Measurements from ENCODE around the gene CNTN5. TPM values are rescaled to one million over a fixed set of nuclear protein-coding genes. Genes with fewer than 3 reads are reported as not detected.

The CNTN5 gene
- total and polyA plus RNA-seq, 10 of the 15 experiments (the other 5 are each of a cell fraction or from before 2014, with no cell fraction given): 0.01 TPM; not detected in 9

DNA sequence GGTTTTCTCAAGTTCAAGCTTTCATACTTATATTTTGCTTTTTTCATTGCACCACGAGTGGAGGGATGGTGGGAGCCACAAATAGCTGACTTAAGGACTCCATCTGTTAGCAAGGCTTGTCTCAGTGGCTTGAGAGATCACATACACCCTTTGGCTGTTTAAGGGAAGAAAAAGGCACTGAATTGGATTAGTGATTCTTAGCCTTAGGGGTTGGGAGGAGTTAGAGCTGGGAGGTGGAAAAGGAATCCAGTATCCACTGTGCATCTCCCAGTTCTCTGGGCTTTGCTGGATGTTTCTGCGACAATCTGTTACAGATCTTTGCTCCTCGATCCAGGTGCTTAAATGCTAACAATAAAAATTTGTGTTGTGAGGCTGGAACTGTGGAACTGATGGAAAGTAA lies 593.6 kb downstream of the CNTN5 start:
- Histone ChIP-seq H3K4me1 (ENCODE audit: control insufficient read depth, insufficient read depth, low read length) (no peaks in the 10 kb centered on the region), H3K79me2 (ENCODE audit: control insufficient read depth, insufficient read depth, low read length) (no peaks in the 10 kb centered on the region), H3K9ac (ENCODE audit: control insufficient read depth, insufficient read depth, low read length) (no peak overlapping the region), H3K36me3 (ENCODE audit: control insufficient read depth in 2 of 2, insufficient read depth in 2 of 2, low read length in 1 of 2) (no peaks in the 10 kb centered on the region), H3K27me3 (replicated peaks in 1 of 2; ENCODE audit: control insufficient read depth in 2 of 2, insufficient read depth in 2 of 2, low read length in 1 of 2) (no peaks in the 10 kb centered on the region; a peak in 1 of 4 replicates), H3K27ac (ENCODE audit: control insufficient read depth, insufficient read depth) (no peak overlapping the region), H2AFZ (ENCODE audit: control insufficient read depth, low read depth, low read length) (no peak overlapping the region), H4K20me1 (ENCODE audit: control insufficient read depth, insufficient read depth) (no peaks in the 10 kb centered on the region), H3K4me3 (no peak overlapping the region), H3K4me2 (ENCODE audit: control insufficient read depth, insufficient read depth) (no peak overlapping the region), H3K9me3 (replicated peaks; ENCODE audit: control insufficient read depth, insufficient read depth, low read length) (no peaks in the 10 kb centered on the region)
- ChIA-PET CTCF (interaction anchor here (1.2 kb wide), 1 partner anchor 25 kb away, joined by 3 read pairs; no protein-coding TSS in a partner anchor), RAD21 (ENCODE audit: unreplicated experiment) (no interaction called here), SMC1A (ENCODE audit: uncharacterized antibody, unreplicated experiment) (interaction anchor here (1.3 to 2.0 kb wide), 4 partner anchors 11 to 73 kb away, joined by 3 to 8 read pairs (median 5); no protein-coding TSS in a partner anchor), POLR2A (no interaction called here)
- intact Hi-C loops (cut with micrococcal nuclease; ENCODE audit: unreplicated experiment) (no loop called here), in situ Hi-C loops (cut with MboI) (no loop called here)
- DNase-seq (ENCODE audit: low read depth, low spot score) (no peak), ATAC-seq (no peak), FAIRE-seq (no peak)
- WGBS (ENCODE audit: insufficient coverage, insufficient replicate concordance, low lambda C conversion rate, missing lambda C conversion rate): 11% methylated on average over 3 of the region's 3 CpGs
- BruUV-seq (replicated peaks): no TSS peak
- TF ChIP-seq MEF2B (IDR thresholded peaks at IDR 0.05; ENCODE audit: partially characterized antibody, poor library complexity, severe bottlenecking): no peak
- TF ChIP-seq SRF (IDR thresholded peaks at IDR 0.05; ENCODE audit: low read depth in 2 of 2, low read length in 2 of 2): no peak

DNA sequence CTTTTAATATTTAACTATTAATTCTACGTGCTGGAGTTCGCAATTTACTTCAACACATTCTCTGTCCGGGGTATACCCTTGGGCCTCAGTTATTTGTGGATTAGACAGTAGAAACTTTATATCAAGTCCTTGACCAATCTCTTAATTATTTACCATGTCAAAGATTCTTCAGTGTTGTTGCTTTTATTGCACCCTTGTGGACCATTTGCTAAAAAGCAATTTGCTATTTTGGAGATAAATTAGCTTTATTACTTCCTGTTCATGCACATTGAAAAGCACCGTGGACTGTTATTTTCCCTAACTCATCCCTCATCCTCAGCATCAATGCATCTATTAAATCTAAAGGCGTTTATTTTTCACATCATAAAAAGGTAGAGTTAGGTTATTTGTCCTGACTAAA lies 609.9 kb downstream of the CNTN5 start:
- H3K9ac ChIP-seq (ENCODE audit: control insufficient read depth, insufficient read depth, low read length): no peak overlapping the region
- RAD21 ChIA-PET (ENCODE audit: unreplicated experiment): no interaction called here
- H3K79me2 ChIP-seq (ENCODE audit: control insufficient read depth, insufficient read depth, low read length): no peaks in the 10 kb centered on the region
- in situ Hi-C loops (cut with MboI) (no loop called here), intact Hi-C loops (cut with micrococcal nuclease; ENCODE audit: unreplicated experiment) (no loop called here)
- DNase-seq (ENCODE audit: low read depth, low spot score) (no peak), ATAC-seq (no peak), FAIRE-seq (no peak)
- H3K4me2 ChIP-seq (ENCODE audit: control insufficient read depth, insufficient read depth): no peak overlapping the region
- POLR2A ChIA-PET: no interaction called here
- SMC1A ChIA-PET (ENCODE audit: uncharacterized antibody, unreplicated experiment): interaction anchor here (1.3 kb wide), 1 partner anchor 16 kb away, joined by 3 read pairs; no protein-coding TSS in a partner anchor
- BruUV-seq (replicated peaks): no TSS peak
- H2AFZ ChIP-seq (ENCODE audit: control insufficient read depth, low read depth, low read length): no peak overlapping the region
- H3K27ac ChIP-seq (ENCODE audit: control insufficient read depth, insufficient read depth): no peak overlapping the region
- WGBS (ENCODE audit: insufficient coverage, insufficient replicate concordance, low lambda C conversion rate, missing lambda C conversion rate): 17% methylated on average over 5 of the region's 5 CpGs
- CTCF ChIA-PET: no interaction called here
- no peaks in the 10 kb centered on the region for H3K9me3 ChIP-seq (replicated peaks; ENCODE audit: control insufficient read depth, insufficient read depth, low read length)
- no peaks in the 10 kb centered on the region for H3K27me3 ChIP-seq (replicated peaks in 1 of 2; ENCODE audit: control insufficient read depth in 2 of 2, insufficient read depth in 2 of 2, low read length in 1 of 2)
- no peaks in the 10 kb centered on the region for H3K4me1 ChIP-seq (ENCODE audit: control insufficient read depth, insufficient read depth, low read length)
- no peak for TF ChIP-seq HDAC2 (IDR thresholded peaks at IDR 0.05)
- no peak for TF ChIP-seq CHD1 (IDR thresholded peaks at IDR 0.05; ENCODE audit: low read depth, low read length)
- no peak for TF ChIP-seq SUPT20H (IDR thresholded peaks at IDR 0.05; ENCODE audit: borderline replicate concordance, control insufficient read depth, low read depth, low read length)
- no peak for TF ChIP-seq RFX5 (IDR thresholded peaks at IDR 0.05; ENCODE audit: low read depth, low read length)
- TF ChIP-seq ZSCAN29 (IDR thresholded peaks at IDR 0.05): no peak
- no peaks in the 10 kb centered on the region for H3K36me3 ChIP-seq (ENCODE audit: control insufficient read depth in 2 of 2, insufficient read depth in 2 of 2, low read length in 1 of 2)
- H4K20me1 ChIP-seq (ENCODE audit: control insufficient read depth, insufficient read depth): no peaks in the 10 kb centered on the region
- no peak overlapping the region for H3K4me3 ChIP-seq
